T-helper 17 cell (primary cell): ENCODE results near the gene MTARC2. TPM values are rescaled to one million over a fixed set of nuclear protein-coding genes. Genes with fewer than 3 reads are reported as not detected.

Experiments
- ATAC-seq: fragments of 150-1000 bp; cut with Tn5 transposase; 2 replicates; pipeline ENCODE4 v1.10.0; 2021; ENCODE audit warnings: mild to moderate bottlenecking, moderate library complexity
- DNase-seq, 3 donors: peaks; one replicate each; pipeline versions ENCODE4 v3.0.0 to v3.0.0-alpha.2; 2020 to 2021
- H3K9me3 ChIP-seq: one replicate; pipeline ENCODE4 v1.7.0; 2013; ENCODE audit warnings: low read length, mild to moderate bottlenecking; ENCODE audit not compliant: control insufficient read depth, poor library complexity, severe bottlenecking
- H3K27ac Mint-ChIP-seq: one replicate; pipeline ENCODE4 v1.8.0; 2022; ENCODE audit warnings: mild to moderate bottlenecking, moderate library complexity, mixed read lengths
- H3K27me3 Mint-ChIP-seq: one replicate; pipeline ENCODE4 v1.8.0; 2022; ENCODE audit warnings: mixed read lengths
- H3K36me3 Mint-ChIP-seq: one replicate; pipeline ENCODE4 v1.8.0; 2022; ENCODE audit warnings: low read depth, mixed read lengths
- H3K4me1 Mint-ChIP-seq: one replicate; pipeline ENCODE4 v1.8.0; 2022; ENCODE audit warnings: mild to moderate bottlenecking, mixed read lengths
- H3K4me3 Mint-ChIP-seq: one replicate; pipeline ENCODE4 v1.8.0; 2022; ENCODE audit warnings: mild to moderate bottlenecking, moderate library complexity, mixed read lengths
- total RNA-seq, 4 donors: library from RNA in 2 of 4; stranded (reverse) in 2 of 4; gene quantifications; one replicate each; pipeline ENCODE4 v1.2.3 and lab custom pipeline; 2022 to 2026

MTARC2 gene
- total RNA-seq, 2 donors from 2014 or later = 0.72 TPM; not detected in 1

GRCh38 chr1:220804202-220804586, 56.1 kb downstream of the MTARC2 start:
- H3K36me3 Mint-ChIP-seq = peaks cover 2% of the 10 kb centered on the region
- H3K27ac Mint-ChIP-seq = no peak overlapping the region
- H3K9me3 ChIP-seq = no peaks in the 10 kb centered on the region
- H3K4me3 Mint-ChIP-seq = no peak overlapping the region
- DNase-seq = no peak
- H3K27me3 Mint-ChIP-seq = peaks cover 52% of the 10 kb centered on the region
- no peaks in the 10 kb centered on the region for H3K4me1 Mint-ChIP-seq
- no peak for ATAC-seq

- no peak for DNase-seq
- no peak overlapping the region for H3K27ac Mint-ChIP-seq
- no peaks in the 10 kb centered on the region for H3K9me3 ChIP-seq
- ATAC-seq = no peak
- H3K4me1 Mint-ChIP-seq = peaks cover 4% of the 10 kb centered on the region
- peaks cover 58% of the 10 kb centered on the region for H3K27me3 Mint-ChIP-seq
- peaks cover 2% of the 10 kb centered on the region for H3K36me3 Mint-ChIP-seq
- no peak overlapping the region for H3K4me3 Mint-ChIP-seq
These were observed 58.3 kb downstream of the MTARC2 start for GRCh38 chr1:220806408-220806807.

GRCh38 chr1:220807726-220808125, 59.6 kb downstream of the MTARC2 start:
- DNase-seq (no peak), ATAC-seq (no peak)
- H3K9me3 ChIP-seq = no peaks in the 10 kb centered on the region
- Mint-ChIP-seq H3K27ac (no peak overlapping the region), H3K36me3 (no peaks in the 10 kb centered on the region), H3K4me1 (peaks cover 4% of the 10 kb centered on the region), H3K27me3 (peaks cover 56% of the 10 kb centered on the region), H3K4me3 (no peak overlapping the region)

GRCh38 chr1:220808345-220809186, 60.4 kb downstream of the MTARC2 start:
- DNase-seq (no peak), ATAC-seq (no peak)
- Mint-ChIP-seq H3K27me3 (peaks cover 56% of the 10 kb centered on the region), H3K4me3 (no peak overlapping the region), H3K27ac (no peak overlapping the region), H3K36me3 (no peaks in the 10 kb centered on the region), H3K4me1 (peaks cover 4% of the 10 kb centered on the region)
- no peaks in the 10 kb centered on the region for H3K9me3 ChIP-seq

GRCh38 chr1:220809187-220809550, 61.0 kb downstream of the MTARC2 start:
- Mint-ChIP-seq H3K4me3 (no peak overlapping the region), H3K27ac (no peak overlapping the region), H3K4me1 (peaks cover 4% of the 10 kb centered on the region), H3K27me3 (peaks cover 58% of the 10 kb centered on the region), H3K36me3 (no peaks in the 10 kb centered on the region)
- no peaks in the 10 kb centered on the region for H3K9me3 ChIP-seq
- ATAC-seq = no peak
- DNase-seq = no peak

GRCh38 chr1:220809704-220810103, 61.6 kb downstream of the MTARC2 start:
- DNase-seq = no peak
- H3K9me3 ChIP-seq = no peaks in the 10 kb centered on the region
- Mint-ChIP-seq H3K4me3 (no peak overlapping the region), H3K36me3 (no peaks in the 10 kb centered on the region), H3K27ac (no peak overlapping the region), H3K27me3 (peaks cover 64% of the 10 kb centered on the region), H3K4me1 (peaks cover 4% of the 10 kb centered on the region)
- no peak for ATAC-seq

GRCh38 chr1:220810179-220810653, 62.1 kb downstream of the MTARC2 start:
- peak overlapping the region; percentile 78 for H3K4me3 Mint-ChIP-seq
- H3K27ac Mint-ChIP-seq = peak overlapping the region; percentile 16
- ATAC-seq (peak; percentile 98), DNase-seq (peak; percentile 29 to 49 (median 47))
- peaks cover 4% of the 10 kb centered on the region for H3K4me1 Mint-ChIP-seq
- H3K9me3 ChIP-seq = no peaks in the 10 kb centered on the region
- peaks cover 64% of the 10 kb centered on the region for H3K27me3 Mint-ChIP-seq
- H3K36me3 Mint-ChIP-seq = no peaks in the 10 kb centered on the region

GRCh38 chr1:220810963-220811362, 62.8 kb downstream of the MTARC2 start:
- Mint-ChIP-seq H3K27me3 (peaks cover 69% of the 10 kb centered on the region), H3K4me1 (peaks cover 4% of the 10 kb centered on the region), H3K4me3 (peak overlapping the region; percentile 78), H3K27ac (no peak overlapping the region), H3K36me3 (no peaks in the 10 kb centered on the region)
- no peak for DNase-seq
- no peaks in the 10 kb centered on the region for H3K9me3 ChIP-seq
- no peak for ATAC-seq

GRCh38 chr1:220811695-220812094, 63.6 kb downstream of the MTARC2 start:
- peaks cover 71% of the 10 kb centered on the region for H3K27me3 Mint-ChIP-seq
- no peak overlapping the region for H3K27ac Mint-ChIP-seq
- no peak for DNase-seq

GRCh38 chr1:220812308-220812707, 64.2 kb downstream of the MTARC2 start:
- ATAC-seq = no peak
- Mint-ChIP-seq H3K27ac (no peak overlapping the region), H3K4me1 (peaks cover 4% of the 10 kb centered on the region), H3K27me3 (peaks cover 71% of the 10 kb centered on the region), H3K4me3 (no peak overlapping the region), H3K36me3 (no peaks in the 10 kb centered on the region)
- no peak for DNase-seq
- no peaks in the 10 kb centered on the region for H3K9me3 ChIP-seq

More at GRCh38 chr1:220811695-220812094, 63.6 kb downstream of the MTARC2 start:
- Mint-ChIP-seq H3K4me3 (no peak overlapping the region), H3K4me1 (peaks cover 4% of the 10 kb centered on the region), H3K36me3 (no peaks in the 10 kb centered on the region)
- no peak for ATAC-seq
- no peaks in the 10 kb centered on the region for H3K9me3 ChIP-seq

GRCh38 chr1:220813013-220813412, 64.9 kb downstream of the MTARC2 start:
- H3K4me1 Mint-ChIP-seq = peaks cover 4% of the 10 kb centered on the region
- no peaks in the 10 kb centered on the region for H3K36me3 Mint-ChIP-seq
- ATAC-seq (no peak), DNase-seq (no peak)
- H3K9me3 ChIP-seq = no peaks in the 10 kb centered on the region
- H3K27me3 Mint-ChIP-seq = peaks cover 71% of the 10 kb centered on the region
- no peak overlapping the region for H3K27ac Mint-ChIP-seq
- no peak overlapping the region for H3K4me3 Mint-ChIP-seq

GRCh38 chr1:220815409-220815808, 67.3 kb downstream of the MTARC2 start:
- ATAC-seq (no peak), DNase-seq (no peak)
- H3K4me3 Mint-ChIP-seq = no peak overlapping the region

GRCh38 chr1:220817907-220818306, 69.8 kb downstream of the MTARC2 start:
- ATAC-seq = no peak

More at GRCh38 chr1:220815409-220815808, 67.3 kb downstream of the MTARC2 start:
- H3K27ac Mint-ChIP-seq = no peak overlapping the region
- peaks cover 3% of the 10 kb centered on the region for H3K4me1 Mint-ChIP-seq
- peaks cover 68% of the 10 kb centered on the region for H3K27me3 Mint-ChIP-seq
- H3K9me3 ChIP-seq = no peaks in the 10 kb centered on the region
- no peaks in the 10 kb centered on the region for H3K36me3 Mint-ChIP-seq

More at GRCh38 chr1:220817907-220818306, 69.8 kb downstream of the MTARC2 start:
- Mint-ChIP-seq H3K27ac (no peak overlapping the region), H3K27me3 (peaks cover 61% of the 10 kb centered on the region), H3K4me1 (no peaks in the 10 kb centered on the region), H3K36me3 (no peaks in the 10 kb centered on the region), H3K4me3 (no peak overlapping the region)
- no peaks in the 10 kb centered on the region for H3K9me3 ChIP-seq
- DNase-seq = no peak
